Measurements from ENCODE around the gene ATP8A1.
"Not testable (repeated sequence)": the region's sequence is repeated elsewhere in the genome, so short reads cannot be mapped to it uniquely, and the experiment has no call there.

The ATP8A1 gene

DNA sequence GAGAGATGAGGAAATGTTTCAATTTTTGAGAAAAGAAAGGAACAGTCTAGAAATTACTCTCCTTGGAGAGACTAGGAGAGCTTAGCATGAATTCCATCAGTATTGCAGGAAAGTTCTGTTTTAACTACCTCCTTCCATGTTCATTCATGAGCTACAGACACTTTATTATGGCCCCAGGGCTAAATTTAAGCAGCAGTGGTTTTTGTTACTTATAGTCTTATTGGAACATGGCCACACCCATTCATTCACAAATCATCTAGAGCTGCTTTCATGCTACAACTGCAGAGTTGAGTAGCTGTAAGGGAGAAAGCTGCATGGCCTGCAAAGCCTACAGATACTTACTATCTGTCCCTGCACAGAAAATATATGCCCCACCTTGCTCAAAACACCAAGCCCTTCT, 178.0 kb downstream of the ATP8A1 start:
- H3K27ac ChIP-seq (ENCODE audit: low read length) = no peak overlapping the region
- H3K4me3 ChIP-seq (ENCODE audit: low read depth in 1 of 2, low read length in 2 of 2) = no peak overlapping the region
- no peaks in the 10 kb centered on the region for H3K36me3 ChIP-seq (ENCODE audit: control insufficient read depth in 1 of 2, insufficient read depth in 2 of 2, low read length in 2 of 2)
- H3K4me1 ChIP-seq (ENCODE audit: control insufficient read depth in 1 of 2, insufficient read depth in 2 of 2, low read length in 2 of 2) = no peaks in the 10 kb centered on the region
- no peaks in the 10 kb centered on the region for H3K27me3 ChIP-seq (ENCODE audit: low read depth, low read length)
- no peaks in the 10 kb centered on the region for H3K9me3 ChIP-seq (ENCODE audit: control insufficient read depth in 1 of 2, low read length in 2 of 2)

DNA sequence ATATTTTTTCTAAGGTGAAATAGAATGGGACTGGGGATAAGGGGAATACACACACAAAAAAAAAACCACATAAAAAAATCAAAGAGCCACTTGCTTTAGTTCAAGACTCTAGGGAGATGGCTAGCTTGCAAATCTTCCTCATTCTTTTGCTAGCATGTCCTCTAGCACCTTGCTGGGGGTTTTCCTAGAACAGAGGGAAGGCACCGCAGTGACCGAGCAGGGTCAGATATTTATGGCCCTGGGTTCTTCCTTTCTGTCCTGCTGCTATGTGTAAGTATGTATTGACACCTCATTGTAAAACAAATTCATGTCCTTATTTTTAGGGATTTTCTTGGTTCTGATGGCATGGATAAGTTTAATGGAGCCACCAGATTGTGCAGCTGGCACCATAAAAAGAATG, 178.4 kb downstream of the ATP8A1 start:
- Histone ChIP-seq H3K4me3 (ENCODE audit: low read depth in 1 of 2, low read length in 2 of 2) (no peak overlapping the region), H3K27ac (ENCODE audit: low read length) (no peak overlapping the region), H3K27me3 (ENCODE audit: low read depth, low read length) (no peaks in the 10 kb centered on the region), H3K36me3 (ENCODE audit: control insufficient read depth in 1 of 2, insufficient read depth in 2 of 2, low read length in 2 of 2) (no peaks in the 10 kb centered on the region), H3K4me1 (ENCODE audit: control insufficient read depth in 1 of 2, insufficient read depth in 2 of 2, low read length in 2 of 2) (no peaks in the 10 kb centered on the region), H3K9me3 (ENCODE audit: control insufficient read depth in 1 of 2, low read length in 2 of 2) (no peaks in the 10 kb centered on the region)

DNA sequence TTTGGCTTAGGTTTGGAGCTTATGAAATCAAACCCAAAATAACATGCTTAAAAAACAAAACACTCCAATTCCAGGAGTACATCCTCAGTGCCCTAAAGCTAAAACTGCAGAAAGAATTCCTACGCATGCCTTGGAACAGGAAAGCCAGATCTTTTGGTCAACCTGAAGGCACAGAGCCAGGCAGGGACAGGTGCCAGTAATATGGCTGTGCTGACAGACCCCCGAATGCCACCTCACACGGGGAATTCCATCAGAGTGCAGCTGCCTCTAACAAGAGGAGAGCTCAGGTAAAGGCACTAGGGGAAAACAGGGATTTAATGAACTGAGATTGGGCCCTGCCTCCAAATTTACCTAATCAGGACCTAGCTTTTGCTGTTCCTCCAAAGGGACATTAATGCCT, 182.5 kb downstream of the ATP8A1 start:
- Histone ChIP-seq H3K4me1 (ENCODE audit: control insufficient read depth in 1 of 2, insufficient read depth in 2 of 2, low read length in 2 of 2) (no peaks in the 10 kb centered on the region), H3K27me3 (ENCODE audit: low read depth, low read length) (no peaks in the 10 kb centered on the region), H3K9me3 (ENCODE audit: control insufficient read depth in 1 of 2, low read length in 2 of 2) (no peaks in the 10 kb centered on the region), H3K4me3 (ENCODE audit: low read depth in 1 of 2, low read length in 2 of 2) (no peak overlapping the region), H3K36me3 (ENCODE audit: control insufficient read depth in 1 of 2, insufficient read depth in 2 of 2, low read length in 2 of 2) (no peaks in the 10 kb centered on the region), H3K27ac (ENCODE audit: low read length) (no peak overlapping the region)

DNA sequence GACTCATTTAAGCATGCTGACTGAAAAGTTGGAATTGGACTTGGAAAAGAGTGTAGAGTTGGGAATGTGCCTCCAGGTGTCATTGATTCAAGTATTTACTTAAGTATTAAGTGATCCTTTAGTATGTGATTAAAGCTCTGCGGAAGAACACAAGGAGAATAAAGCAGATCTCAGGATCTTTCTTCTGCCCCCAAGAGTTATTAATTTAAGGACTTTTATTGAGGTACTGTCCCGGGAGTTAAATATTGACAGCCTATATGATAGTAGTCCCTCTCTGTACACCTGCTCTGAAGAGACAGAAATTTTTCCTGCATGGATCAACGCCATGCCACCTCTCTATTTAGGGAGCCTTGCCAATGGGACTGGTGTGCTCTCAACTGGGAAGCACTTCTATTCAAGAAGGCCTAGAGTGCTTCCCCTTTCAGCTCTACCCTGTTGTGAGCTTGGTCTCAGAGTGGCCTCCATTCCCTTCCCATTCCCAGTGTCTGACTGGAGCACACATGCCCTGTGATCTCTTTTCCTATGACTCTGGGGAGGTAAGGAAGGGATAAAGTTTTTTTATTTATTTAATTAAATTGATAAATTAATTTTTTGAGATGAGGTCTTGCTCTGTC, 183.7 kb downstream of the ATP8A1 start:
- Histone ChIP-seq H3K27ac (ENCODE audit: low read length) (no peak overlapping the region), H3K36me3 (ENCODE audit: control insufficient read depth in 1 of 2, insufficient read depth in 2 of 2, low read length in 2 of 2) (no peaks in the 10 kb centered on the region), H3K4me1 (ENCODE audit: control insufficient read depth in 1 of 2, insufficient read depth in 2 of 2, low read length in 2 of 2) (no peaks in the 10 kb centered on the region), H3K4me3 (ENCODE audit: low read depth in 1 of 2, low read length in 2 of 2) (no peak overlapping the region), H3K27me3 (ENCODE audit: low read depth, low read length) (no peaks in the 10 kb centered on the region), H3K9me3 (ENCODE audit: control insufficient read depth in 1 of 2, low read length in 2 of 2) (no peaks in the 10 kb centered on the region)

DNA sequence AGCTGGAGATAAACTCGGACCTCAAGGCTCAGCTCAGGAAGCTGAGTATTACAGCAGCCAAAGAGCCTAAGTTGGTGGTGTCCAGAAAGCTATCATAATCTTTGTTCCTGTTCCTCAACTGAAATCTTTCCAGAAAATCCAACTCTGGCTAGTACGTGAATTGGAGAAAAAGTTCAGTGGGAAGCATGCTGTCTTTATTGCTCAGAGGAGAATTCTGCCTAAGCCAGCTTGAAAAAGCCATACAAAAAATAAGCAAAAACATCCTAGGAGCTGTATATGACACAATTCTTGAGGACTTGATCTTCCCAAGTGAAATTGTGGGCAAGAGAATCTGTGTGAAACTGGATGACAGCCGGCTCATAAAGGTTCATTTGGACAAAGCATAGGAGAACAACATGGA, 185.0 kb downstream of the ATP8A1 start:
- Histone ChIP-seq H3K36me3 (ENCODE audit: control insufficient read depth in 1 of 2, insufficient read depth in 2 of 2, low read length in 2 of 2) (no peaks in the 10 kb centered on the region), H3K4me1 (ENCODE audit: control insufficient read depth in 1 of 2, insufficient read depth in 2 of 2, low read length in 2 of 2) (no peaks in the 10 kb centered on the region), H3K27ac (ENCODE audit: low read length) (no peak overlapping the region), H3K4me3 (ENCODE audit: low read depth in 1 of 2, low read length in 2 of 2) (no peak overlapping the region), H3K9me3 (ENCODE audit: control insufficient read depth in 1 of 2, low read length in 2 of 2) (no peaks in the 10 kb centered on the region), H3K27me3 (ENCODE audit: low read depth, low read length) (no peaks in the 10 kb centered on the region)

DNA sequence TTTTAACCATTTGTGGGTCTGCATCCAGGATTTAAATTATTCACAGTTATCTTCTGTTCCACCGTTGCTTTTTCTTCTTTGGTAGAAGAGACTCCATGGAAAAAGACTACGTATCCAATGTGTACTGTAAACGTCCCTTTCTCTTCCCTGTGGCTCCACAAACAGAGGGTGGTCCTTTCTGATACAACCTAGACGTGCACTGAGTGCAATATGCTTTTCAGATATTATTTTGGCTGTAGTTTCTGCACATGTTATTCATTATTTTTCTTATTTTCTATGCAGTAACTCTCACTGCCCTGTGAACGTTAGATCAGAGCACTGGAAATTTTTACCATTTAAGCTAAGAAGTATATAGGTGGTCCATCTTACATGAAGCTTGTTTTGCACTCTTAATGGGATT, 186.9 kb downstream of the ATP8A1 start:
- no peaks in the 10 kb centered on the region for H3K27me3 ChIP-seq (ENCODE audit: low read depth, low read length)
- H3K27ac ChIP-seq (ENCODE audit: low read length) = no peak overlapping the region

DNA sequence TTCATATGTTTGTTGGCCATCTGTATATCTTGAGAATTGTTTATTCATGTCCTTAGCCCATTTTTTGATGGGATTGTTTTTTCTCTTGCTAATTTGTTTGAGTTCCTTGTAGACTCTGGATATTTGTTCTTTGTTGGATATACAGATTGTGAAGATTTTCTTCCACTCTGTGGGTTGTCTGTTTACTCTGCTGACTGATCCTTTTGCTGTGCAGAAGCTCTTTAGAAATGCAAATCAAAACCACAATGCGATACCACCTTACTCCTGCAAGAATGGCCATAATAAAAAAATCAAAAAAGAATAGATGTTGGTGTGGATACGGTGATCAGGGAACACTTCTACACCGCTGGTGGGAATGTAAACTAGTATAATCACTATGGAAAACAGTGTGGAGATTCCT, 189.1 kb downstream of the ATP8A1 start:
- H3K27me3 ChIP-seq (ENCODE audit: low read depth, low read length); H3K4me1 ChIP-seq (ENCODE audit: control insufficient read depth in 1 of 2, insufficient read depth in 2 of 2, low read length in 2 of 2); H3K36me3 ChIP-seq (ENCODE audit: control insufficient read depth in 1 of 2, insufficient read depth in 2 of 2, low read length in 2 of 2); H3K9me3 ChIP-seq (ENCODE audit: control insufficient read depth in 1 of 2, low read length in 2 of 2); H3K4me3 ChIP-seq (ENCODE audit: low read depth in 1 of 2, low read length in 2 of 2); H3K27ac ChIP-seq (ENCODE audit: low read length): not testable (repeated sequence)

More for the DNA sequence above, 186.9 kb downstream of the ATP8A1 start:
- no peaks in the 10 kb centered on the region for H3K4me1 ChIP-seq (ENCODE audit: control insufficient read depth in 1 of 2, insufficient read depth in 2 of 2, low read length in 2 of 2)
- H3K36me3 ChIP-seq (ENCODE audit: control insufficient read depth in 1 of 2, insufficient read depth in 2 of 2, low read length in 2 of 2) = no peaks in the 10 kb centered on the region
- H3K9me3 ChIP-seq (ENCODE audit: control insufficient read depth in 1 of 2, low read length in 2 of 2) = no peaks in the 10 kb centered on the region
- H3K4me3 ChIP-seq (ENCODE audit: low read depth in 1 of 2, low read length in 2 of 2) = no peak overlapping the region

DNA sequence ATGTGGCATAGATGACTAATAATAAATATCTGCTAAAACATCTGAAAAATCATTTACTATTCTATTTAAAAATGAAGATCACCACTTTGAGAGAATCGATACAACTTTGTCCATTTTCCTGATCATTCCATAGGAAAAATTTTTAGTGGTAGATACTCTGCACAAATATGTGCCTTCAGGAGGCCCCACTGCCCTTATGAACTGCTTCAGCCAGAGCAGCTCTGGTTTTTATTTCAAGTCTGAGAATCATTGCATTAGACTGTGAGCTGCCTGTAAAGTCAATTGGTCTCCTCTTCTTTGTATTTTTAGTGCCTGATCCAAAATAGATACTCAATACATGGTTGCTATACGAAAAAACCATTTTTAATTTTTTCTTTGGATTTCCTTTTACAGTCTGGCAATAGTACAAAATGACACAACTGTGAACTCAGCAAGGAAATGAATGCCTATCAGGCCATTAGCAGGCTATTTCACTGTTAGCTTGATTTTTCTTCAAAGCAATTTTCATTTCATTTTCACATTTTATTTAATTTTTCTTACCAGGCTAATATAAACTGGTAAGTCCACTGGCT, 190.5 kb downstream of the ATP8A1 start:
- Histone ChIP-seq H3K4me1 (ENCODE audit: control insufficient read depth in 1 of 2, insufficient read depth in 2 of 2, low read length in 2 of 2) (no peaks in the 10 kb centered on the region), H3K9me3 (ENCODE audit: control insufficient read depth in 1 of 2, low read length in 2 of 2) (no peaks in the 10 kb centered on the region), H3K27ac (ENCODE audit: low read length) (no peak overlapping the region), H3K27me3 (ENCODE audit: low read depth, low read length) (no peaks in the 10 kb centered on the region), H3K4me3 (ENCODE audit: low read depth in 1 of 2, low read length in 2 of 2) (no peak overlapping the region), H3K36me3 (ENCODE audit: control insufficient read depth in 1 of 2, insufficient read depth in 2 of 2, low read length in 2 of 2) (peaks cover 0 to 3% of the 10 kb centered on the region in 2 donors)

DNA sequence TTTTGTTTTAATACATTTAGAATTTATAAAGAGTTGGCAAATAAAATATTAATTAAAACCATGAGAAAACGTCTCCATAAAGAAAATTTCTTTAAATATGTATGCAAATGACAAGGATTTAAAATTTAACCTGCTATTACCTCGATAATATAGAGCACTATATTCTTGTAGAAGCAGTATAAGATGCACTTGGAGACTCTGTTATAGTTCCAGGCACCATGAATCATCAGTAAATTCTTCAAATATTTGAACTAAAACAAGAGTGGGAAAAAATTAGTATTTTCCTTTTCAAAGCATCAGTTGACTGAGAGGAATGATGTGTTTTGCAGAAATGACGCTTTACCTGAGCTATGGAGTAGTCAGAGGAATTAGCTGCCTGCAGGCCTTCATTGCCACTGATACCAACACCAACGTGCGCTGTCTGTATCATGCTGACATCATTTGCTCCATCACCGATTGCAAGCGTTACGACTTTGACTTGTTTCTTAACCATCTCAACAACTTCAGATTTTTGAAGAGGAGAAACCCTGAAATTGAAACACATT, 192.3 kb downstream of the ATP8A1 start:
- H3K27ac ChIP-seq (ENCODE audit: low read length) = no peak overlapping the region
- H3K36me3 ChIP-seq (ENCODE audit: control insufficient read depth in 1 of 2, insufficient read depth in 2 of 2, low read length in 2 of 2) = peaks cover 0 to 3% of the 10 kb centered on the region in 2 donors
- no peaks in the 10 kb centered on the region for H3K27me3 ChIP-seq (ENCODE audit: low read depth, low read length)
- no peaks in the 10 kb centered on the region for H3K4me1 ChIP-seq (ENCODE audit: control insufficient read depth in 1 of 2, insufficient read depth in 2 of 2, low read length in 2 of 2)
- no peak overlapping the region for H3K4me3 ChIP-seq (ENCODE audit: low read depth in 1 of 2, low read length in 2 of 2)
- no peaks in the 10 kb centered on the region for H3K9me3 ChIP-seq (ENCODE audit: control insufficient read depth in 1 of 2, low read length in 2 of 2)

DNA sequence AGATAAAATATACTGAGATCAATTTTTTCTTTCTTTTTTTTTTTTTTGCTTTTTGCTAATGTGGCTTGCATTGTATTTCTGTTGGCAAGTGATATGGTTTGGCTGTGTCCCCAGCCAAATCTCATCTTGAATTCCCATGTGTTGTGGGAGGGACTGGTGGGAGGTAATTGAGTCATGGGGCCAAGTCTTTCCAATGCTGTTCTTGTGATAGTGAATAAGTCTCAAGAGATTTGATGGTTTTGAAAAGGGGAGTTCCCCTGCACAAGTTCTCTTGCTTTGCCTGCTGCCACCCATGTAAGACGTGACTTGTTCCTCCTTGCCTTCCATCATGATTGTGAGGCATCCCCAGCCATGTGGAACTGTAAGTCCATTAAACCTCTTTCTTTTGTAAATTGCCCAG, 195.7 kb downstream of the ATP8A1 start:
- not testable (repeated sequence) for H3K27ac ChIP-seq (ENCODE audit: low read length); H3K27me3 ChIP-seq (ENCODE audit: low read depth, low read length); H3K9me3 ChIP-seq (ENCODE audit: control insufficient read depth in 1 of 2, low read length in 2 of 2); H3K4me3 ChIP-seq (ENCODE audit: low read depth in 1 of 2, low read length in 2 of 2); H3K4me1 ChIP-seq (ENCODE audit: control insufficient read depth in 1 of 2, insufficient read depth in 2 of 2, low read length in 2 of 2); H3K36me3 ChIP-seq (ENCODE audit: control insufficient read depth in 1 of 2, insufficient read depth in 2 of 2, low read length in 2 of 2)

DNA sequence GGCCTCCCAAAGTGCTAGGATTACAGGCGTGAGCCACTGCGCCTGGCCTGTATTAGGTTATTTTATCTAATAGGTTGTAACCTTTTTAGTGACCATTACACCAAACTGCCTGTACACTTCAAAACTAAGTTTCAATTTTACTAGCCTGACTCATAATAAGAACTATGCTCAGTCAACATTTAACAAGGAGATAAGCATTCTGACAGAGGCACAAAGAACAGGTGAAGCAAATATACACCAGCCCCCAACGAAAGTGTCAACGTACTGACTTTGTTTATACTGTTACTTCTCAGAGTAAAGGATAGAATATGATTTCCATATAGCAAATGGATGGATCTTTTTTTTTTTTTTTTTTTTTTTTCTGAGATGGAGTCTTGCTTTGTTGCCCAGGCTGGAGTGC, 196.9 kb downstream of the ATP8A1 start:
- Histone ChIP-seq H3K4me1 (ENCODE audit: control insufficient read depth in 1 of 2, insufficient read depth in 2 of 2, low read length in 2 of 2) (no peaks in the 10 kb centered on the region), H3K36me3 (ENCODE audit: control insufficient read depth in 1 of 2, insufficient read depth in 2 of 2, low read length in 2 of 2) (peaks cover 0 to 7% of the 10 kb centered on the region in 2 donors), H3K4me3 (ENCODE audit: low read depth in 1 of 2, low read length in 2 of 2) (no peak overlapping the region), H3K27ac (ENCODE audit: low read length) (no peak overlapping the region), H3K27me3 (ENCODE audit: low read depth, low read length) (no peaks in the 10 kb centered on the region), H3K9me3 (ENCODE audit: control insufficient read depth in 1 of 2, low read length in 2 of 2) (no peaks in the 10 kb centered on the region)

DNA sequence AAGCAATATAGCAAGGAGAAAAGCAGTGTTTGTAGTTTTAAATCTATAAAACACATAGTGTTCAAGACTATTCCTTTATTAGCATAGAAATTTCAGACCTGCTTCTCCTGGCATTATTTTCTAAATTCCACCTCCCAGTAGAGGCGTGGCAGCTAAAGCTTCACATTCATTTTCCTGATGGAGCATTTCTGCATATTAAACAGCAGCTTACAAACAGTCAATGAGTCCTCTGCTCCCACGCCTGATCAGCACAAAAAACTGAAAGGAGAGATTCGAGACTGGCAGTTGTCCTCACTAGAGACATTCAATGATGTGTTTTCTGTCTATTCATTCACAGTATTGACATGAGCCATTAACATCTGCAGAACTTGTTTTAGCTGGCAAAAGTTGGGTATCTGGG, 198.2 kb downstream of the ATP8A1 start:
- no peaks in the 10 kb centered on the region for H3K27me3 ChIP-seq (ENCODE audit: low read depth, low read length)
- no peaks in the 10 kb centered on the region for H3K4me1 ChIP-seq (ENCODE audit: control insufficient read depth in 1 of 2, insufficient read depth in 2 of 2, low read length in 2 of 2)
- H3K4me3 ChIP-seq (ENCODE audit: low read depth in 1 of 2, low read length in 2 of 2) = no peak overlapping the region
- H3K9me3 ChIP-seq (ENCODE audit: control insufficient read depth in 1 of 2, low read length in 2 of 2) = no peaks in the 10 kb centered on the region
- H3K27ac ChIP-seq (ENCODE audit: low read length) = no peak overlapping the region
- H3K36me3 ChIP-seq (ENCODE audit: control insufficient read depth in 1 of 2, insufficient read depth in 2 of 2, low read length in 2 of 2) = peaks cover 0 to 9% of the 10 kb centered on the region in 2 donors
